NK-92 (cell line): ENCODE data around the gene APOBEC3H.

Experiments
- DNase-seq: peaks from one replicate; lab custom pipeline; 2025; ENCODE audit not compliant: unreplicated experiment; lab: John Stamatoyannopoulos, UW

The APOBEC3H gene

GRCh38 chr22:39153220-39153717 is 56.2 kb downstream of the APOBEC3H start:
- DNase-seq: no peak
